GM21423 (cell line): ENCODE measurements around the gene MLLT3.
"Not testable (repeated sequence)": the region's sequence is repeated elsewhere in the genome, so short reads cannot be mapped to it uniquely, and the experiment has no call there.

Experiments
- ATAC-seq: cut with Tn5 transposase; IDR thresholded peaks from one replicate; pipeline ENCODE4 v1.9.1; 2021; ENCODE audit warnings: mild to moderate bottlenecking, moderate library complexity; ENCODE audit not compliant: unreplicated experiment

MLLT3 gene

GRCh38 chr9:20599195-20599594 is 23.1 kb downstream of the MLLT3 start:
- ATAC-seq, result no peak

- no peak for ATAC-seq
Observed at GRCh38 chr9:20598367-20598766, 23.9 kb downstream of the MLLT3 start.

GRCh38 chr9:20597862-20598261 is 24.4 kb downstream of the MLLT3 start:
- no peak for ATAC-seq

- ATAC-seq, result no peak
Observed at GRCh38 chr9:20594608-20595007, 27.7 kb downstream of the MLLT3 start.

GRCh38 chr9:20593537-20593936 is 28.8 kb downstream of the MLLT3 start:
- no peak for ATAC-seq

GRCh38 chr9:20593105-20593504 is 29.2 kb downstream of the MLLT3 start:
- ATAC-seq, result no peak

- no peak for ATAC-seq
Observed at GRCh38 chr9:20592673-20593072, 29.6 kb downstream of the MLLT3 start.

- ATAC-seq, result no peak
Observed at GRCh38 chr9:20591223-20591622, 31.1 kb downstream of the MLLT3 start.

GRCh38 chr9:20584968-20585643 is 37.2 kb downstream of the MLLT3 start:
- no peak for ATAC-seq

- not testable (repeated sequence) for ATAC-seq
Observed at GRCh38 chr9:20583088-20583487, 39.2 kb downstream of the MLLT3 start.

- ATAC-seq, result no peak
Observed at GRCh38 chr9:20582150-20582549, 40.1 kb downstream of the MLLT3 start.

- no peak for ATAC-seq
Observed at GRCh38 chr9:20580673-20581072, 41.6 kb downstream of the MLLT3 start.

GRCh38 chr9:20579524-20580314 is 42.6 kb downstream of the MLLT3 start:
- no peak for ATAC-seq

GRCh38 chr9:20573023-20573422 is 49.3 kb downstream of the MLLT3 start:
- no peak for ATAC-seq

- peak; percentile 66 for ATAC-seq
Observed at GRCh38 chr9:20570756-20571155, 51.5 kb downstream of the MLLT3 start.

- ATAC-seq, result no peak
Observed at GRCh38 chr9:20570087-20570486, 52.2 kb downstream of the MLLT3 start.

GRCh38 chr9:20569525-20569924 is 52.8 kb downstream of the MLLT3 start:
- ATAC-seq, result no peak

GRCh38 chr9:20568400-20568799 is 53.9 kb downstream of the MLLT3 start:
- ATAC-seq, result no peak

- no peak for ATAC-seq
Observed at GRCh38 chr9:20566401-20566800, 55.9 kb downstream of the MLLT3 start.

GRCh38 chr9:20564650-20565049 is 57.6 kb downstream of the MLLT3 start:
- ATAC-seq, result no peak

GRCh38 chr9:20563917-20564316 is 58.4 kb downstream of the MLLT3 start:
- no peak for ATAC-seq

GRCh38 chr9:20562051-20562450 is 60.2 kb downstream of the MLLT3 start:
- no peak for ATAC-seq
